Measurements from ENCODE around the gene ELOB. TPM values are rescaled to one million over a fixed set of nuclear protein-coding genes. Genes with fewer than 3 reads are reported as not detected.

The ELOB gene
- total and polyA plus RNA-seq, 10 of the 15 experiments (the other 5 are each of a cell fraction or from before 2014, with no cell fraction given): 86.9 to 823 (median 263) TPM

GRCh38 chr16:2825049-2825742, 48.1 kb upstream of the ELOB start:
- Histone ChIP-seq H3K27me3 (replicated peaks in 1 of 2; ENCODE audit: control insufficient read depth in 2 of 2, insufficient read depth in 2 of 2, low read length in 1 of 2) (no peaks in the 10 kb centered on the region), H4K20me1 (ENCODE audit: control insufficient read depth, insufficient read depth) (no peaks in the 10 kb centered on the region), H3K4me1 (ENCODE audit: control insufficient read depth, insufficient read depth, low read length) (peaks cover 4% of the 10 kb centered on the region; the same call in 1 of the 2 replicates), H3K27ac (ENCODE audit: control insufficient read depth, insufficient read depth) (no peak overlapping the region), H3K9ac (ENCODE audit: control insufficient read depth, insufficient read depth, low read length) (no peak overlapping the region), H3K4me2 (ENCODE audit: control insufficient read depth, insufficient read depth) (no peak overlapping the region), H2AFZ (ENCODE audit: control insufficient read depth, low read depth, low read length) (no peak overlapping the region), H3K36me3 (ENCODE audit: control insufficient read depth in 2 of 2, insufficient read depth in 2 of 2, low read length in 1 of 2) (no peaks in the 10 kb centered on the region), H3K4me3 (no peak overlapping the region), H3K9me3 (replicated peaks; ENCODE audit: control insufficient read depth, insufficient read depth, low read length) (no peaks in the 10 kb centered on the region), H3K79me2 (ENCODE audit: control insufficient read depth, insufficient read depth, low read length) (no peaks in the 10 kb centered on the region)
- CTCF ChIA-PET: interaction anchor here (0.6 to 1.2 kb wide), 2 partner anchors 13 to 1720 kb away, joined by 3 to 4 read pairs; no protein-coding TSS in a partner anchor
- BruUV-seq (replicated peaks): no TSS peak
- in situ Hi-C loops (cut with MboI) (no loop called here), intact Hi-C loops (cut with micrococcal nuclease; ENCODE audit: unreplicated experiment) (no loop called here)
- SMC1A ChIA-PET (ENCODE audit: uncharacterized antibody, unreplicated experiment): no interaction called here
- 57% methylated on average over 26 of the region's 26 CpGs for WGBS (ENCODE audit: insufficient coverage, insufficient replicate concordance, low lambda C conversion rate, missing lambda C conversion rate)
- DNase-seq (ENCODE audit: low read depth, low spot score): no peak
- POLR2A ChIA-PET: no interaction called here
- TF ChIP-seq SMC3 (IDR thresholded peaks at IDR 0.05; ENCODE audit: borderline replicate concordance, low read length): no peak
- TF ChIP-seq RCOR1 (conservative IDR thresholded peaks at IDR 0.05; ENCODE audit: low read depth, low read length): no peak
- no peak for TF ChIP-seq CBX5 (IDR thresholded peaks at IDR 0.05; ENCODE audit: low read depth)
- TF ChIP-seq HSF1 (IDR thresholded peaks at IDR 0.05; ENCODE audit: low read depth, low read length): no peak
- no peak for TF ChIP-seq SREBF2 (IDR thresholded peaks at IDR 0.05; ENCODE audit: low read length)
- no peak for TF ChIP-seq CHD1 (IDR thresholded peaks at IDR 0.05; ENCODE audit: low read depth, low read length)
- no peak for TF ChIP-seq IKZF1 (conservative IDR thresholded peaks at IDR 0.05)
- RAD21 ChIA-PET (ENCODE audit: unreplicated experiment): no interaction called here
- ATAC-seq: no peak
- FAIRE-seq: no peak
